Fibroblast of the aortic adventitia (primary cell): ENCODE results near the gene CWC27. TPM values are rescaled to one million over a fixed set of nuclear protein-coding genes. Genes with fewer than 3 reads are reported as not detected.
"Not testable (repeated sequence)": the region's sequence is repeated elsewhere in the genome, so short reads cannot be mapped to it uniquely, and the experiment has no call there.

Source experiments
- DNase-seq: peaks from one replicate; pipeline ENCODE4 v3.0.0-alpha.2; 2010; ENCODE audit warnings: low read depth
- H3K4me3 ChIP-seq: 2 replicates; pipeline ENCODE4 v1.5.1; 2011; ENCODE audit warnings: low read depth, mild to moderate bottlenecking, control low read depth, low read length, moderate library complexity
- total RNA-seq: library from RNA; depleted of rRNA; stranded (reverse); fragments of >200 nt; gene quantifications from 2 replicates; pipeline ENCODE4 v1.2.3, GENCODE V29; 2012; ENCODE audit warnings: low replicate concordance
- TF ChIP-seq, protein P1 (sequence below): IDR thresholded peaks from 2 replicates; pipeline ENCODE4 v1.5.1; 2011; ENCODE audit warnings: mild to moderate bottlenecking, low read length, control low read depth, inconsistent platforms; ENCODE audit not compliant: insufficient read depth

The CWC27 gene
- total RNA-seq, 1 donor = 22.6 TPM

DNA sequence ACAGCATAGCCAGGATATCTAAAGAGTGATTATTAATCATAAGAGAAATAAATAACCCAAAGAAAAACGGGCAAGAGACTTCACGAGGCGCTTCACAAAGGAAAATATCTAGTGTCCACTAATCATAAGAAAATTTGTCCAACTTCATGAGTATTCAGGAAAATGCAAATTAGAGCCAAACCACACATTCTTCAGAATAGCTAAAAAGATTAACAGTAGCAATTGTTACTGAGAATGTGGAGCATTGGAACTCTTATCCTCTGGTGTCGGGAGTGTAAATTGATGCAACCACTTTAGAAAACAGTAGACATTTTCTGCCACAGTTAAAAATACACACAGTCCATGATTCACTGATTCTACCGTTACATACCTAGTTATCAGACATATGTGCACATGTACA, 145.7 kb downstream of the CWC27 start:
- TF ChIP-seq, protein P1, sequence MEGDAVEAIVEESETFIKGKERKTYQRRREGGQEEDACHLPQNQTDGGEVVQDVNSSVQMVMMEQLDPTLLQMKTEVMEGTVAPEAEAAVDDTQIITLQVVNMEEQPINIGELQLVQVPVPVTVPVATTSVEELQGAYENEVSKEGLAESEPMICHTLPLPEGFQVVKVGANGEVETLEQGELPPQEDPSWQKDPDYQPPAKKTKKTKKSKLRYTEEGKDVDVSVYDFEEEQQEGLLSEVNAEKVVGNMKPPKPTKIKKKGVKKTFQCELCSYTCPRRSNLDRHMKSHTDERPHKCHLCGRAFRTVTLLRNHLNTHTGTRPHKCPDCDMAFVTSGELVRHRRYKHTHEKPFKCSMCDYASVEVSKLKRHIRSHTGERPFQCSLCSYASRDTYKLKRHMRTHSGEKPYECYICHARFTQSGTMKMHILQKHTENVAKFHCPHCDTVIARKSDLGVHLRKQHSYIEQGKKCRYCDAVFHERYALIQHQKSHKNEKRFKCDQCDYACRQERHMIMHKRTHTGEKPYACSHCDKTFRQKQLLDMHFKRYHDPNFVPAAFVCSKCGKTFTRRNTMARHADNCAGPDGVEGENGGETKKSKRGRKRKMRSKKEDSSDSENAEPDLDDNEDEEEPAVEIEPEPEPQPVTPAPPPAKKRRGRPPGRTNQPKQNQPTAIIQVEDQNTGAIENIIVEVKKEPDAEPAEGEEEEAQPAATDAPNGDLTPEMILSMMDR = no peak
- H3K4me3 ChIP-seq = no peak overlapping the region
- peak; percentile 71 for DNase-seq

DNA sequence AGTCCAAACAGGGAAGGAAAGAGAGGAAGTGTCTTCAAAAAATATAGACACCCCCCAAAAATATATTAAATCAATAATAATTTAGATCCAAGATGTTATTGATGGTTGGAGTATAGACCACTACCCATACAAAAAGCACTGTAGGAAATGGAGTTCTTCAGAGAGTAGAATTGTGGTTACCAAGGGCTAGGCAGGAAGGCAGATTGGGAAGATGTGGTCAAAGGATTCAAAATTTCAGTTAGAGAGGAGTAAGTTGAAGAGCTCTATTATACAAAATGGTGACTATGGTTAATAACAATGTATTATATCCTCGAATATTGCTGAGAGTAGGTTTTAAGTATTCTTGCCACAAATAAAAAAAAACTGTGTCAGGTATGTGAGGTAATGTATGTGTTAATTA, 149.4 kb downstream of the CWC27 start:
- H3K4me3 ChIP-seq = no peak overlapping the region
- TF ChIP-seq, protein P1 = no peak
- no peak for DNase-seq

DNA sequence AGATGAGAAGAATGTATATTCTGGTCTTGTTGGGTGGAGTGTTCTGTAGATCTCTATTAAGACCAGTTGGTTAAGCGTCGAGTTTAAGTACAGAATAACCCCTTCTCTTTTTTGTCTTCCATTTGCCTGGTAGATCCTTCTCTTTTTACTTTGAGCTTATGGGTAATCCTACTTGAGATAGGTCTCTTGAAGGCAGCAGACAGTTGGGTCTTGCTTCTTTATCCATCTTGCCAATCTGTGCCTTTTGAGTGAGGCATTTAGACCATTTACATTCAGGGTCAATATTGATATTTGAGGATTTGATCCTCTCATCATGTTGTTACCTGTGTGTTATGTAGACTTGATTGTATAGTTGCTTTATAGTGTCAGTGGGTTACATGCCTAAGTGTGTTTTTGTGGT, 152.7 kb downstream of the CWC27 start:
- no peak overlapping the region for H3K4me3 ChIP-seq
- DNase-seq = no peak
- TF ChIP-seq, protein P1 = no peak

DNA sequence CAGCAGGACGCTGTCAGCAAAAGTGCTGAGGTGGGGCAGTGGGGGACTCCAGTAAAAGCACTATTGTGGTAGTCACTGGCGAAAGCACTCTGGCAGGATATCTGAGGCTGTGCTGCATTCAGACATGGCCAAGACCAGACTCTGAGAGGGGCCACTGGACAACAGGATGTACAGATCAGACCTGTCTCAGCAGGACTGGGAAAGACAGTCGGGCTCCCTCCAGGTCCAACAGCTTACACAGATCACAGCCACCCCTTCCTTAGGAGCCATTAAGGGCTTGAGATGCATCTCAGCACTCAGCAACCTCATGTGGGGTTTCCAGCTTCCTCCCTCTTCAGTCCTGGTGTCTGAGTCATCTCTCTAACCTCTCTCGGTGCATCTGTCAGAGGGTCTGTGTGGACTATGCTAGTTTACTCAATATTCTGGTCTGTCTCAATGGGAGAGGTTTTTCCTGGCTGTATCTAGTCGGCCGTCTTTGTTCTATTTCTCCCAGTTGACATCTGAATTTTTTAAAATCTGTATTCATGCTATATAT, 154.5 kb downstream of the CWC27 start:
- TF ChIP-seq, protein P1 = no peak
- DNase-seq = no peak
- H3K4me3 ChIP-seq = no peak overlapping the region

DNA sequence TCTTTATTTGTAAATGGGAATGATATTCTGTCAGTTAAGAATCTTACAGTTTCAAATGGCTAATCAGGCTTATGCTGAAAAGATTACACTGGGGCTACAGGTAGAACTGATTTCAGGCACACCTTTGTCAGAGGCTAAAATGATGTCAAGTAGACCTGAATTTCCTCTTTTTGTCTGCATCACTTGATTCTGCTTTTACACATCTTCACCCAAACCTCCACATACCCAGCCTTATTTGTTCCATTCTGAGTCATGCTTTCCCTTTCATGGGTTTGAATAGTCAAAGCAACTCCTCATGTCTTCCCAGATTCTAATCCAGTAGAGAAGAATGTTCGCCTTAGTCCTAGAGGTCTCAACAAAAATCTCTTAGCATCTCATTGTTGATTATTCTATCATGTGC, 156.4 kb downstream of the CWC27 start:
- DNase-seq = no peak
- TF ChIP-seq, protein P1 = no peak
- no peak overlapping the region for H3K4me3 ChIP-seq

DNA sequence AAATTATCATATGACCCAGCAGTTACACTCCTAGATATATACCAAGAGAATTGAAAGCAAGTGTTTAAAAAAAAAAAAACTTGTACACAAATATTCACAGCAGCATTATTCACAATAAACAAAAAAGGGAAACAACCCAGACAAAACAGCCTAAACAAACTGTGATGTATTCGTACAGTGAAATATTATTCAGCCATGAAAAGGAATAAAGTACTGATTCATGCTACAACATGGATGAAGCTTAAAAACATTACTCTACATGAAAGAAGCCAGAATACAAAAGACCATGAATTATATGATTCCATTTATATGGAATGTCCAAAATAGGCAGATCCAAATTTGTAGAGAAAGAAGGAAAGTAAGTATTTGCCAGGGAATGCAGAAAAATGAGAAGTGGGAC, 161.1 kb downstream of the CWC27 start:
- H3K4me3 ChIP-seq = no peak overlapping the region
- no peak for DNase-seq
- TF ChIP-seq, protein P1 = no peak

DNA sequence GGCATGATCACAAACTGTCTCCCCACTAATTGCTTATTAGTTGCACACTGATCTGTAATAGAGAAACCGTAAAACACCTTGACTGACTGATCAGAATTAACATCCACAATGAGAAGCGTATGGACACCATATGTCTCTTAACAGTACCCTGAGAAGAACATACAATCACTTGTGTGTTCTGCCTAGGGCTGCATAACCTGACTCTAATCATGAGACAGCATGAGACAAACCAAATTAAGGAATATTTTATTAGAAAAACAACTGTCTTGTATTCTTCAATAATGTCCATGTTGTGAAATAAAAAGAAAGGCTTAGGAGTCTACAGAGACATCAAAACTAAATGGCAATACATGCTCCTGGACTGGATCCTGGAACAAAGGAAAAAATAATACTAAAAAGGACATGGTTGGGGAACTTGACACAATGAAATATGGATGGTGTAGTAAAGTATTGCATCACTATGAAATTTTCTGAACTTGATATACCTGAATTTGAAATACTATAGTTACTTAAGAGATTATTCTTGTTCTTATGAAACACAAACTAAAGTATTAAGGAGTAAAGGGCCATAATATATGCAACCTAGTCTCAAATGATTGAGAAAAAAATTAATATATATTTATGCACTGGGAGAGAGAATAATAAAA, 162.1 kb downstream of the CWC27 start:
- DNase-seq = no peak

DNA sequence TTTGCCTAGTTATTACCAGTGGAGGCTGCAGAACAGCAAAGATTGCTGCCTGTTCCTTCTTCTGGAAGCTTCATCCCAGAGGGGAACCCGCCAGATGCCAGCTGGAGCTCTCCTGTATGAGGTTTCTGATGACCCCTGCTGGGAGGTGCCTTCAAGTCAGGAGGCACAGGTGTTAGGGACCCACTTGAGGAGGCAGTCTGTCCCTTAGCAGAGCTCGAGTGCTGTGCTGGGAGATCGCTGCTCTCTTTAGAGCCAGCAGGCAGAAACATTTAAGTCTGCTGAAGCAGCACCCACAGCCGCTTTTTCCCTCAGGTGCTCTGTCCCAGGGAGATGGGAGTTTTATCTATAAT, 170.7 kb downstream of the CWC27 start:
- DNase-seq, H3K4me3 ChIP-seq: not testable (repeated sequence)

More for the DNA sequence above, 162.1 kb downstream of the CWC27 start:
- no peak overlapping the region for H3K4me3 ChIP-seq
- TF ChIP-seq, protein P1 = no peak
